H1 (cell line): ENCODE results near the gene LRPAP1. TPM values are rescaled to one million over a fixed set of nuclear protein-coding genes. Genes with fewer than 3 reads are reported as not detected.

Experiments used
- CTCF ChIA-PET: fragments of 300-600 bp; sonication (Branson Sonifier 250); formaldehyde crosslinking; loops from one replicate; lab custom pipeline; 2021; ENCODE audit not compliant: partially characterized antibody; lab: Charles Lee
- POLR2A ChIA-PET: fragments of 300-600 bp; sonication (Branson Sonifier 250); formaldehyde crosslinking; loops from one replicate; lab custom pipeline; 2021; ENCODE audit warnings: inconsistent platforms; ENCODE audit not compliant: partially characterized antibody; lab: Charles Lee
- DNase-seq, 2 experiments: peaks; one replicate each; pipeline versions ENCODE4 v3.0.0 to v3.0.0-alpha.2; 2010 to 2022; ENCODE audit warnings: low spot score in 2 of 2, low read depth in 1 of 2, mixed read lengths in 1 of 2
- FAIRE-seq: peaks from 2 replicates; lab custom pipeline; 2011; peaks lifted over from hg19 to GRCh38; lab: Jason Lieb, UNC
- H2AFZ ChIP-seq: 2 replicates; pipeline ENCODE4 v1.8.1; 2012; ENCODE audit warnings: low read length, inconsistent platforms
- H2AK5ac ChIP-seq: 2 replicates; pipeline ENCODE4 v1.6.1; 2013; ENCODE audit warnings: low read depth, low read length
- H2BK120ac ChIP-seq: replicated peaks from 2 replicates; pipeline ENCODE3; 2013; ENCODE audit warnings: low read depth, low read length, inconsistent platforms
- H2BK12ac ChIP-seq: 2 replicates; pipeline ENCODE4 v1.6.1; 2013; ENCODE audit warnings: low read depth, low read length
- H2BK15ac ChIP-seq: 2 replicates; pipeline ENCODE4 v1.6.1; 2013; ENCODE audit warnings: low read length
- H2BK20ac ChIP-seq: 2 replicates; pipeline ENCODE4 v1.6.1; 2013; ENCODE audit warnings: low read length
- H2BK5ac ChIP-seq: 2 replicates; pipeline ENCODE4 v1.6.1; 2013; ENCODE audit warnings: low read depth, low read length
- H3K14ac ChIP-seq: 2 replicates; pipeline ENCODE4 v1.6.1; 2013; ENCODE audit warnings: inconsistent platforms; ENCODE audit not compliant: insufficient read length
- H3K18ac ChIP-seq: 2 replicates; pipeline ENCODE4 v1.6.1; 2013; ENCODE audit warnings: low read length; ENCODE audit errors: extremely low read depth
- H3K23ac ChIP-seq: 2 replicates; pipeline ENCODE4 v1.6.1; 2013; ENCODE audit warnings: inconsistent platforms; ENCODE audit not compliant: insufficient read length
- H3K23me2 ChIP-seq: 2 replicates; pipeline ENCODE4 v1.6.1; 2013; ENCODE audit warnings: low read depth, low read length
- H3K27ac ChIP-seq: 2 replicates; pipeline ENCODE4 v1.6.1; 2011; ENCODE audit warnings: low read depth, low read length, inconsistent platforms
- H3K27me3 ChIP-seq, 4 experiments: replicated peaks in 1 of 4; 1 replicate in 1 of 4; 2 replicates in 3 of 4; pipeline versions ENCODE4 v1.6.1 to v1.8.1; 2011 to 2013; ENCODE audit warnings: low read length in 3 of 4, mild to moderate bottlenecking in 3 of 4, inconsistent platforms in 2 of 4, mixed read lengths in 2 of 4, moderate library complexity in 1 of 4; ENCODE audit not compliant: control insufficient read depth in 3 of 4, insufficient read depth in 3 of 4; ENCODE audit errors: extremely low read depth in 1 of 4
- H3K36me3 ChIP-seq, 4 experiments: 2 replicates each; pipeline versions ENCODE4 v1.6.1 to v1.8.1; 2011 to 2013; ENCODE audit warnings: mild to moderate bottlenecking in 4 of 4, low read length in 3 of 4, moderate library complexity in 2 of 4, control low read depth in 1 of 4, inconsistent platforms in 1 of 4; ENCODE audit not compliant: insufficient read depth in 4 of 4, control insufficient read depth in 2 of 4
- H3K4ac ChIP-seq: replicated peaks from 2 replicates; pipeline ENCODE3; 2013; ENCODE audit warnings: low read length, low read depth, mixed read lengths, inconsistent platforms; ENCODE audit not compliant: insufficient read length
- H3K4me1 ChIP-seq, 4 experiments: replicated peaks in 1 of 4; 1 replicate in 1 of 4; 2 replicates in 3 of 4; pipeline versions ENCODE4 v1.6.1 to v1.8.1; 2011 to 2013; ENCODE audit warnings: low read length in 3 of 4, inconsistent platforms in 2 of 4, mixed read lengths in 1 of 4; ENCODE audit not compliant: insufficient read depth in 4 of 4, control insufficient read depth in 3 of 4
- H3K4me2 ChIP-seq, 2 experiments: 2 replicates each; pipeline versions ENCODE4 v1.6.1 to v1.8.1; 2011 to 2013; ENCODE audit warnings: low read depth in 2 of 2, low read length in 2 of 2, control low read depth in 1 of 2, inconsistent platforms in 1 of 2, mild to moderate bottlenecking in 1 of 2; ENCODE audit not compliant: insufficient read depth in 1 of 2
- H3K4me3 ChIP-seq, 4 experiments: fragments of 200-600, 300-600 bp in 1 of 4; sonication (generic), shearing (Covaris generic), sonication (Bioruptor Twin) in 1 of 4; 2 replicates each; pipeline versions ENCODE4 v1.5.1 to v1.8.1; 2011 to 2016; ENCODE audit warnings: low read length in 4 of 4, low read depth in 3 of 4, control low read depth in 2 of 4, inconsistent platforms in 2 of 4, mild to moderate bottlenecking in 2 of 4, mixed read lengths in 1 of 4, moderate library complexity in 1 of 4; ENCODE audit not compliant: insufficient read depth in 2 of 4; ENCODE audit errors: extremely low read depth in 1 of 4
- H3K56ac ChIP-seq: replicated peaks from 2 replicates; pipeline ENCODE3; 2013; ENCODE audit warnings: low read depth, mild to moderate bottlenecking, mixed read lengths, low read length, inconsistent platforms; ENCODE audit not compliant: insufficient read length
- H3K79me1 ChIP-seq: 2 replicates; pipeline ENCODE4 v1.6.1; 2013; ENCODE audit warnings: low read depth, low read length, control low read depth
- H3K79me2 ChIP-seq, 2 experiments: 2 replicates each; pipeline versions ENCODE4 v1.6.1 to v1.8.1; 2012 to 2013; ENCODE audit warnings: low read length in 2 of 2, mild to moderate bottlenecking in 2 of 2, inconsistent platforms in 1 of 2; ENCODE audit not compliant: insufficient read depth in 2 of 2, control insufficient read depth in 1 of 2
- H3K9ac ChIP-seq, 4 experiments: replicated peaks in 1 of 4; 1 replicate in 1 of 4; 2 replicates in 3 of 4; pipeline versions ENCODE4 v1.6.1 to v1.8.1; 2011 to 2013; ENCODE audit warnings: low read depth in 3 of 4, low read length in 3 of 4, control low read depth in 2 of 4, mild to moderate bottlenecking in 2 of 4, moderate library complexity in 2 of 4, inconsistent platforms in 1 of 4; ENCODE audit errors: extremely low read depth in 1 of 4
- H3K9me3 ChIP-seq, 2 experiments: 2 replicates each; pipeline versions ENCODE4 v1.6.1 to v1.8.1; 2012 to 2013; ENCODE audit warnings: mild to moderate bottlenecking in 2 of 2, moderate library complexity in 2 of 2, control low read depth in 1 of 2, inconsistent platforms in 1 of 2, low read depth in 1 of 2, low read length in 1 of 2, mixed read lengths in 1 of 2; ENCODE audit not compliant: insufficient read depth in 2 of 2
- H4K20me1 ChIP-seq, 2 experiments: replicated peaks in 1 of 2; 2 replicates each; pipeline versions ENCODE3 to v1.8.1; 2011 to 2013; ENCODE audit warnings: inconsistent platforms in 2 of 2, low read length in 2 of 2, mild to moderate bottlenecking in 1 of 2; ENCODE audit not compliant: insufficient read depth in 2 of 2, control insufficient read depth in 1 of 2
- H4K5ac ChIP-seq: 2 replicates; pipeline ENCODE4 v1.6.1; 2013; ENCODE audit warnings: low read length, low read depth, mixed read lengths, inconsistent platforms; ENCODE audit not compliant: insufficient read length
- H4K8ac ChIP-seq: 2 replicates; pipeline ENCODE4 v1.8.0; 2013; ENCODE audit warnings: mild to moderate bottlenecking, moderate library complexity, low read length, inconsistent platforms; ENCODE audit not compliant: insufficient read depth; ENCODE audit errors: extremely low read depth
- H4K91ac ChIP-seq: replicated peaks from 2 replicates; pipeline ENCODE3; 2013; ENCODE audit warnings: low read length, mixed read lengths, inconsistent platforms; ENCODE audit not compliant: insufficient read length
- ASH2L ChIP-seq: fragments of 200-600, 300-600 bp; sonication (generic); IDR thresholded peaks from one replicate; pipeline ENCODE4 v1.7.1; 2017; ENCODE audit warnings: low read length
- BACH1 ChIP-seq: IDR thresholded peaks from 2 replicates; pipeline ENCODE4 v1.6.1; 2012; ENCODE audit warnings: low read length, improper control_type of control experiment
- CEBPB ChIP-seq: IDR thresholded peaks from 2 replicates; pipeline ENCODE4 v1.6.1; 2012; ENCODE audit warnings: low read depth, low read length
- CHD2 ChIP-seq: IDR thresholded peaks from 2 replicates; pipeline ENCODE4 v1.6.1; 2012; ENCODE audit warnings: low read length, improper control_type of control experiment
- CTBP2 ChIP-seq: IDR thresholded peaks from 2 replicates; pipeline ENCODE4 v1.7.0; 2011; ENCODE audit warnings: borderline replicate concordance, mild to moderate bottlenecking, moderate library complexity, mixed read lengths, low read length; ENCODE audit not compliant: insufficient read depth, insufficient read length
- EGR1 ChIP-seq: IDR thresholded peaks from 2 replicates; pipeline ENCODE4 v1.6.1; 2011; ENCODE audit warnings: low read depth, low read length, borderline replicate concordance
- GABPA ChIP-seq: IDR thresholded peaks from 2 replicates; pipeline ENCODE4 v1.6.1; 2011; ENCODE audit warnings: mild to moderate bottlenecking, low read length, moderate library complexity, borderline replicate concordance; ENCODE audit not compliant: insufficient read depth
- JUN ChIP-seq: IDR thresholded peaks from 2 replicates; pipeline ENCODE4 v1.6.1; 2011; ENCODE audit warnings: low read depth, mild to moderate bottlenecking, improper control_type of control experiment, low read length
- NANOG ChIP-seq: IDR thresholded peaks from 2 replicates; pipeline ENCODE4 v1.6.1; 2011; ENCODE audit warnings: low read length, low read depth, mild to moderate bottlenecking, inconsistent platforms; ENCODE audit not compliant: insufficient read depth, poor library complexity, severe bottlenecking
- NRF1 ChIP-seq: IDR thresholded peaks from 2 replicates; pipeline ENCODE4 v1.6.1; 2011; ENCODE audit warnings: mild to moderate bottlenecking, low read depth, low read length, improper control_type of control experiment
- SAP30 ChIP-seq: fragments of 300-600 bp; sonication (generic); IDR thresholded peaks from 2 replicates; pipeline ENCODE4 v1.7.1; 2012; ENCODE audit warnings: low read length, moderate library complexity, mild to moderate bottlenecking, inconsistent platforms; ENCODE audit not compliant: insufficient read depth, insufficient replicate concordance
- SP1 ChIP-seq: IDR thresholded peaks from 2 replicates; pipeline ENCODE4 v1.6.1; 2011; ENCODE audit warnings: low read depth, low read length
- SP4 ChIP-seq: IDR thresholded peaks from 2 replicates; pipeline ENCODE4 v1.6.1; 2012; ENCODE audit warnings: low read length, inconsistent platforms
- TAF1 ChIP-seq: IDR thresholded peaks from 2 replicates; pipeline ENCODE4 v1.6.1; 2011; ENCODE audit warnings: mild to moderate bottlenecking, low read depth, low read length
- TEAD4 ChIP-seq: IDR thresholded peaks from 2 replicates; pipeline ENCODE4 v1.6.1; 2012; ENCODE audit warnings: low read depth, low read length, inconsistent platforms, mixed read lengths
- WGBS, 2 experiments: shearing (Covaris generic) in 1 of 2; methylation state at CpG; one replicate each; pipeline versions ENCODE4 v1.1.6 to v1.1.7; 2013 to 2015; ENCODE audit warnings: low lambda C conversion rate in 2 of 2, mixed read lengths in 2 of 2, inconsistent platforms in 1 of 2, low coverage in 1 of 2, missing lambda C conversion rate in 1 of 2; ENCODE audit not compliant: insufficient replicate concordance in 2 of 2, insufficient coverage in 1 of 2, insufficient read length in 1 of 2; ENCODE audit errors: extremely low coverage in 1 of 2, missing lambda C conversion rate in 1 of 2; 5-methylcytosine and 5-hydroxymethylcytosine counted together
- polyA plus RNA-seq, 7 experiments: library from polyadenylated mRNA; depleted of rRNA in 3 of 7; stranded (reverse) in 5 of 7; unstranded in 2 of 7; fragments of >200 nt in 5 of 7; fragments of 200-250 nt in 2 of 7; gene quantifications; 1 replicate in 5 of 7; 2 replicates in 1 of 7; 4 replicates in 1 of 7; pipeline versions ENCODE4 v1.2.1 to v1.2.3, GENCODE V29; 2011 to 2013; ENCODE audit warnings: missing spikeins in 2 of 7, mixed read lengths in 2 of 7
- total RNA-seq: library from RNA; stranded (reverse); fragmentation: NEBNext Ultra II Directional; extraction: Animal tissue kit (Norgen Biotek cat#: 25700); gene quantifications from 2 replicates; pipeline ENCODE4 v1.2.1, GENCODE V29; 2021

LRPAP1 gene
- total and polyA plus RNA-seq, 2 of the 8 experiments (the other 6 are each of a cell fraction or from before 2014, with no cell fraction given): 31.1 to 101 TPM

GRCh38 chr4:3498407-3498806, 33.8 kb downstream of the LRPAP1 start:
- no peak for TF ChIP-seq EGR1
- TF ChIP-seq CHD2: no peak
- TF ChIP-seq SAP30: no peak
- TF ChIP-seq NANOG: no peak
- no peak for TF ChIP-seq TEAD4
- TF ChIP-seq SP1: no peak
- TF ChIP-seq NRF1: no peak
- TF ChIP-seq BACH1: no peak
- TF ChIP-seq ASH2L: no peak
- TF ChIP-seq TAF1: no peak
- TF ChIP-seq SP4: no peak
- TF ChIP-seq GABPA: no peak
- TF ChIP-seq JUN: no peak
- no peak for TF ChIP-seq CEBPB
- TF ChIP-seq CTBP2: no peak
- TF ChIP-seq, all 59 proteins: peak for 0
- Histone ChIP-seq H3K9ac (no peak overlapping the region), H2BK20ac (no peak overlapping the region), H2BK120ac (no peak overlapping the region), H3K79me1 (no peaks in the 10 kb centered on the region; the same call in none of the 2 replicates), H3K14ac (no peak overlapping the region), H2AK5ac (no peak overlapping the region), H4K8ac (no peak overlapping the region), H2AFZ (no peak overlapping the region), H4K20me1 (peaks cover 28 to 49% of the 10 kb centered on the region in 2 experiments), H3K23ac (no peak overlapping the region), H2BK15ac (no peak overlapping the region), H3K23me2 (no peaks in the 10 kb centered on the region), H3K4me1 (peaks cover 0 to 11% (median 8%) of the 10 kb centered on the region in 4 experiments; a peak in 5 of 7 replicates), H3K27ac (no peak overlapping the region), H3K4ac (no peak overlapping the region), H2BK5ac (no peak overlapping the region), H2BK12ac (no peak overlapping the region), H3K4me2 (no peak overlapping the region), H3K4me3 (no peak overlapping the region), H3K36me3 (0 out of 8 replicates have a peak, but pooled peaks cover 0 to 2% (median 0%) of the 10 kb centered on the region in 4 experiments), H3K79me2 (no peaks in the 10 kb centered on the region), H3K18ac (no peak overlapping the region), H4K91ac (no peak overlapping the region), H3K9me3 (no peaks in the 10 kb centered on the region), H3K56ac (no peak overlapping the region), H3K27me3 (peaks cover 20 to 50% (median 38%) of the 10 kb centered on the region in 4 experiments), H4K5ac (no peak overlapping the region)
- no peak for DNase-seq
- POLR2A ChIA-PET: no interaction called here
- 95% methylated on average over 5 of the region's 11 CpGs; no CpG with 5 or more reads in 1 of the 2 experiments for WGBS, 2 experiments
- CTCF ChIA-PET: interaction anchor here (0.9 kb wide), 1 partner anchor 16 kb away, joined by 4 read pairs; no protein-coding TSS in a partner anchor
- FAIRE-seq: no peak
